MM.1S (cell line): Measurements from ENCODE around the gene CYP2A6.
"Not testable (repeated sequence)": the region's sequence is repeated elsewhere in the genome, so short reads cannot be mapped to it uniquely, and the experiment has no call there.

Source experiments
- CTCF ChIP-seq: fragments of 300-600 bp; sonication (generic); IDR thresholded peaks from 2 replicates; pipeline ENCODE4 v1.5.1; 2016; ENCODE audit warnings: antibody characterized with exemption, low read length, mixed read lengths
- EZH2phosphoT487 ChIP-seq: fragments of 300-600 bp; sonication (generic); IDR thresholded peaks from 2 replicates; pipeline ENCODE4 v1.6.1; 2018; ENCODE audit warnings: antibody characterized with exemption, low read length

GRCh38 chr19:40864739-40865496 is 14.7 kb upstream of the CYP2A6 start:
- TF ChIP-seq CTCF, EZH2phosphoT487: not testable (repeated sequence)
